Uterus (tissue), 2 donors: ENCODE data around the gene GPR27.

ENCODE experiments used
- CTCF ChIP-seq, 4 experiments: fragments of 200-600 bp in 2 of 4; fragments of 450-650 bp in 2 of 4; sonication (generic) in 2 of 4; IDR thresholded peaks; one replicate each; pipeline ENCODE4 v1.5.1; 2016 to 2019; ENCODE audit warnings: antibody characterized with exemption in 4 of 4, mild to moderate bottlenecking in 2 of 4, moderate library complexity in 1 of 4
- POLR2A ChIP-seq, 2 donors: fragments of 450-650 bp; IDR thresholded peaks; one replicate each; pipeline ENCODE4 v1.6.1; 2016; ENCODE audit warnings: antibody characterized with exemption in 2 of 2, mild to moderate bottlenecking in 1 of 2, moderate library complexity in 1 of 2

GRCh38 chr3:71787851-71788405, 34.3 kb downstream of the GPR27 start:
- no peak for TF ChIP-seq CTCF (IDR thresholded peaks at IDR 0.05)
- no peak for TF ChIP-seq POLR2A (IDR thresholded peaks at IDR 0.05)
